Body of pancreas (tissue), 4 donors: ENCODE measurements around the gene CKLF.

Source experiments
- CTCF ChIP-seq, 7 experiments: fragments of 450-650 bp in 4 of 7; fragments of 200-600 bp in 3 of 7; sonication (generic) in 3 of 7; IDR thresholded peaks; one replicate each; pipeline ENCODE4 v1.5.1; 2016 to 2019; ENCODE audit warnings: antibody characterized with exemption in 7 of 7
- POLR2A ChIP-seq, 3 donors: fragments of 450-650 bp; IDR thresholded peaks; one replicate each; pipeline ENCODE4 v1.6.1; 2016; ENCODE audit warnings: antibody characterized with exemption in 3 of 3, mild to moderate bottlenecking in 2 of 3

GRCh38 chr16:66581246-66581952, 29.0 kb downstream of the CKLF start:
- no peak for TF ChIP-seq CTCF (IDR thresholded peaks at IDR 0.05)
- TF ChIP-seq POLR2A (IDR thresholded peaks at IDR 0.05), result no peak
